ENCODE measurements around the gene CYSRT1.

DNA sequence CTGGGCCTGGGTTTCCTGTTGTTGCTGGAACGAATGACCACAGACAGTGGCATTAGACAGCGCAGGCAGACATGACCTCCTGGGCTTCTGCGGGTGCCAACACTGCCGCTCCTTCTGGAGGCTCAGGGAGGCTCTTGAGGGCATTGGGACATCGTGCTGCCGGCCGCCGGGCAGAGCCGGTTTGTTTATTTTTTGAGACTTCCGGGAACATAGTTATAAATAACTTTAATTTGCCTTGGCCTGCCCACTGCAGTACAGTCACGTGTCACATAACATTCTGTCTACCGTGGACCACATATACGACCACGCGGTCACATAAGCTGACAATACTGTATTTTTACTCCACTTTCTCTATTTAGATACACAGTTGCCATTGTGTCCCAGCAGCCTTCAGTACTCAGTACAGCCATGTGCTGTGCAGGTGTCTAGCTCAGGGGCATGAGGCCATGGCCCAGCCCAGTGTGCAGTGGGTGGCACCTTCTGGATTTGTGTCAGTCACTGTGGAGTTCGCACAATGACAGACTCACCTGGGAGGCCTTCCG, 44.3 kb downstream of the CYSRT1 start:
- TF ChIP-seq POLR2A (IDR thresholded peaks at IDR 0.05), result no peak
- TF ChIP-seq, protein P1, sequence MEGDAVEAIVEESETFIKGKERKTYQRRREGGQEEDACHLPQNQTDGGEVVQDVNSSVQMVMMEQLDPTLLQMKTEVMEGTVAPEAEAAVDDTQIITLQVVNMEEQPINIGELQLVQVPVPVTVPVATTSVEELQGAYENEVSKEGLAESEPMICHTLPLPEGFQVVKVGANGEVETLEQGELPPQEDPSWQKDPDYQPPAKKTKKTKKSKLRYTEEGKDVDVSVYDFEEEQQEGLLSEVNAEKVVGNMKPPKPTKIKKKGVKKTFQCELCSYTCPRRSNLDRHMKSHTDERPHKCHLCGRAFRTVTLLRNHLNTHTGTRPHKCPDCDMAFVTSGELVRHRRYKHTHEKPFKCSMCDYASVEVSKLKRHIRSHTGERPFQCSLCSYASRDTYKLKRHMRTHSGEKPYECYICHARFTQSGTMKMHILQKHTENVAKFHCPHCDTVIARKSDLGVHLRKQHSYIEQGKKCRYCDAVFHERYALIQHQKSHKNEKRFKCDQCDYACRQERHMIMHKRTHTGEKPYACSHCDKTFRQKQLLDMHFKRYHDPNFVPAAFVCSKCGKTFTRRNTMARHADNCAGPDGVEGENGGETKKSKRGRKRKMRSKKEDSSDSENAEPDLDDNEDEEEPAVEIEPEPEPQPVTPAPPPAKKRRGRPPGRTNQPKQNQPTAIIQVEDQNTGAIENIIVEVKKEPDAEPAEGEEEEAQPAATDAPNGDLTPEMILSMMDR (IDR thresholded peaks at IDR 0.05), result no peak
